Upper lobe of left lung (tissue), 4 donors: ENCODE measurements around the gene DGKG.

ENCODE experiments used
- CTCF ChIP-seq, 6 experiments: fragments of 450-650 bp in 4 of 6; fragments of 200-600 bp in 2 of 6; sonication (generic) in 2 of 6; IDR thresholded peaks; one replicate each; pipeline ENCODE4 v1.5.1; 2016 to 2019; ENCODE audit warnings: antibody characterized with exemption in 6 of 6
- POLR2A ChIP-seq, 4 donors: fragments of 450-650 bp; IDR thresholded peaks; one replicate each; pipeline ENCODE4 v1.5.1; 2016 to 2017; ENCODE audit warnings: antibody characterized with exemption in 4 of 4, mild to moderate bottlenecking in 2 of 4

DNA sequence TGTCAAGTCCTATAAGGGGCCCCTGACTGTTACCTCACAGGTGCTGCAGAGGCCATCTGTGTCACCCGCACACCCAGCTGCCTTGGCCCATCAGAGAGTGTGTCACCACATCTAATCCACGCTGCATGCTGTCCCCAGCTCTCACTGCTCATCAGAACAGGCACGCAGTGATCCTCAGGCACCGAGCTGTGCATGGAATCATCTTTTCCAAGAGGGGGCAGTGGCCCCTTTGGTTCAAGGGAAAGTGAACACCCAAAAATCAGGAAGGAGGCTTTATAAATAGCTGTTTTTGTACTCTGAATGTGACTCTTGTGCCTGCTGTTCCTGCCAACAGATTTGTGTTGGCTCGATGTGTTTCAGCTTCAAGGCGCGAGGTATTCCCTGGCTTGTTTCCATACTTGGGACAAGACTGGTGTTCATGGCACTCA lies 142.8 kb downstream of the DGKG start:
- TF ChIP-seq POLR2A (IDR thresholded peaks at IDR 0.05) = no peak
- no peak for TF ChIP-seq CTCF (IDR thresholded peaks at IDR 0.05)
